Stimulated activated CD8-positive, alpha-beta memory T cell treated with anti-CD3 and anti-CD28 coated beads, Interleukin-12 subunit alpha, Interleukin-12 subunit beta, amount 100 ng/mL, for 24 hours (primary cell): ENCODE data around the gene PRPF6.

Experiments
- DNase-seq: peaks from one replicate; pipeline ENCODE4 v3.0.0-alpha.2; 2020; ENCODE audit errors: extremely low read depth

Gene PRPF6

GRCh38 chr20:64049060-64049877, 68.3 kb downstream of the PRPF6 start, which contains the start of gene SOX18:
Gene SOX18, minus strand, starts transcription at chr20:64049639. Its CDS starts 123 bp downstream, at chr20:64049516.
- no peak for DNase-seq

DNA sequence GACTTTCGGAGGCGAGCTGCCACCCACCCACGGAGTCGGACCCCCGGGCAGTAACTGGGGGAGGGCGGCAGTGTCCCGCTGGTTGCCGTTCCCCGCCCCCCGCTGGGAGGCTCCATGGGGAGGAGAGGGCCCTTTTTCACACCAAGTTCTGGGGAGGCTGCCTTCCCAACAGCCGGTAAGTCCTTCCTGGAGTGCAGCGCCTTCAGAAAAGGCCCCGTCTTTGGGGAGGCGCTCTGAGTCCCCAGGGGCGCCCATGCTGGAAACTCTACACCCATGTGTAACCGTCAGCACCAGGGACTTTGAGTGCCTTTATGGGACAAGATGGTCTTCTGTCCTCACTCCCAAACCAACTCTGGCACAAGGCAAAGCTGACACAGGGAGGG, 68.9 kb downstream of the PRPF6 start:
- DNase-seq: no peak

- DNase-seq: no peak
Measured at GRCh38 chr20:64050261-64051032, 69.5 kb downstream of the PRPF6 start.

DNA sequence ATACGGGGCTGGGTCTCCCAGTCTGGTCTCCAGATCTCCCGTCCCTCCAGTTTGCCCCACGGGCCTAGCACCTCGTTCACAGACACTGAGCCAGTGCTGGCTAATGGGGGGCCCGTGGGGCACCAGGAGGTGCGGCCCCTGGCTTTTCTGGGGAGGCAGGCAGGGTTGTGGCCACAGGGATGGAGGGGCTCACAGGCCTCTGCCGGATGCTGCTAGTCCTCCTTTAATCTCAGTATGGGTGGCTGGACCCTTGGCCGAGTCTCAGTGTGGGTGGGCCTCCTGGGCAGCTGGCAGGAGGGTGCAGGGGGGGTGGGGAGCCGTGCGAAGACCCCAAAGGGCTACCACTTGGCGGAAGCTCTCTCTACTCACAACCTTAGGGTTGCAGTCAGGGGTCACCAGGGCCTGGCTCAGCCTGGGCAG, 70.1 kb downstream of the PRPF6 start:
- no peak for DNase-seq

- DNase-seq: no peak
Measured at GRCh38 chr20:64051561-64052325, 70.8 kb downstream of the PRPF6 start.

GRCh38 chr20:64052326-64052722, 71.4 kb downstream of the PRPF6 start:
- DNase-seq: no peak

GRCh38 chr20:64052987-64053840, 72.3 kb downstream of the PRPF6 start:
- DNase-seq: no peak

DNA sequence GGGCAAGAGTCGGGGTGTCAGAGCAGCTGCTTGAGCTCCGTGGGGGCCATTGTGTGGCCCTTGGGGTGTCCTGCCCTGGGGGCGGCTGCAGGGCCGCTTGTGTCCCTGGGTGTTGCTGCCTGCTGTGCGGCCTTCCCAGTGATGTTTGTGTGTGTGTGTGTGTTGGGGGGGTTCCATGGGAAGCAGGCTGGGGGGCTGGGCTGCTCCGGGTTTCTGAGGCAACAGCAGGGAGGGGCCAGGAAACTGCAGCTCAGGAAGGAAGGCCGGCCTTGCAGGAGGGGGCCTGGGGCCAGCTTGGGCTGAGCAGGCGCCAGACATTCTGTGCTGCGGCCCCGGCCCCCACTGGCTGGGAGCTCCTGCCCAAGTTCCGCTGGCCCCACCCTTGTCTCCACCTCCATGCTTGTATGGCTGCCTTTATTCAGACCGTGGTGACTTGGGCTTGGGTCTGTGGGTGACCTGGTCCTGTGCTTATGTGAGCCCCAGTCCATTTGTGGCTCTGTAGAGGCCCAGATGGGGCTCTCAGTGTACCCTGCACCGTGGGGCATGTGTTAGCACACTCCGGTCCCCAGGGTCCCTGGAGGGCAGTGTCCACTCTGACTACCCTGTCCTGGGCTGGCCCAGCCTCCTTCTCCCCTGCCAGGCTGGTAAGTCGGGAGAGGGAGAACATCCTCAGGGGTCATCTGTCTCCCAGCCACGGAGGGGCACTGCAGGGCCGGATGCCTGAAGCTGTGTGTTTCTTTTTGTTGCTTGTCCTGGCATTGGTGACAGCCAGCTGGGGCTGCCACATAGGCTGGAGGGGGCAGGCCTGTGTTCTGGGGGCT, 73.1 kb downstream of the PRPF6 start:
- no peak for DNase-seq

DNA sequence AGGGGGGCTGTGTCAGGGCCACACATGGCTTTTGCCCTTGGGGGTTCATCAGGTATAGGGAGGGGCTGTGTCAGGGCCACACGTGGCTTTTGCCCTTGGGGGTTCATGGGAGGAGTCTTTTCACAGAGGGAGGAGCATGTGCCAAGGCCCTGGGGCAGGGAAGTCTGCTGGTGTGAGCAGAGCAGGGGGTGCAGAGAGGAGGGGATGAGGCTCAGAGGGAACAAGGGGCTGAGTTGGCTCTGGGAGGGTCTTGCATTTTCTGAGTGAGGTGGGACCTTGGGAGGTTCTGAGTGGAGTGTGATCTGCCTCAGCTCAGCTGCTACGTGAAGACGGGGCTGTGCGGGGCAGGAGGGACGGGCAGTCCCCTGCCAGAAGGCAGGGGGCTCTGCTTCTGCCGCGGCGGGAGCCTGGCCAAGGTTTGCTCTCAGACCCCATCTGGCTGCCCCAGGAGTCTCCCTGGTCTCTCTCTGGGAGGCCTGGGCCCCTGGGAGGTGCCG, 74.5 kb downstream of the PRPF6 start:
- DNase-seq: no peak

DNA sequence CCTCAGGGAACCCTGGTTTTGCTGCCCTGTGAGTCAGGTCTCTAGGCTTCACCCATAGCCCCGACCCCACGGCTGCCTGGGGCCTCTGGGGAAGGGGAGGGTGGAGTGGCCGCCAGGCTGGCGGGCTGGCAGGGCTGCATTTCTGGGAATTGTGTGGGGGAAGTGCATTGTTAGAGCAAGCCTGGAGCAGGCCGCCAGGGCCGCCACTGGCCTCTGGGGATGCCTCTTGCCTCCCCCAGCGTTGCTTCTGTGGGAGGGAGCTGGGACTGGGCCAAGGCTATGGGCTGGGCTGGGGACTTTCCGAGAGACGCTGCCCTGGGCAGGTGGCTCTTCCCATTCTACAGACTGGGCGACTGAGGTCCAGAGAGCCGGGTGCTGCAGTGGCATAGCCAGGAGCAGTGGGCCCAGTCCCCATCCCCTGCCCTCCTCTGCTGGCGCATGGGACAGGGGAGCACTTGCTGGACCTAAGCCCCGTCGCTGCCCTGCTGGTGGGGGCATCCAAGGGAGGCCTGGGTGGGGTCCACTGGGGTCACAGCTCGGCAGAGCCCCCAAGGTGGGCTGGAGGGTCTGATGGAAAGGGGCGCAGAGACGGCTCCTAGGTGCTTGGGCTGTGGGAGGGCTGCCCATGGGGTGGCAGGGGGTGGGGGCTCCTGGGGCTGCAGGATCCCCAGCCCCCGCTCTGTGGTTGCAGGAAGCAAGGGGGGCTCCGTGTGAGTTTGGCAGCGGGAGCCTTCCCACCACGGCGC, 75.1 kb downstream of the PRPF6 start:
- DNase-seq: no peak

- no peak for DNase-seq
Measured at GRCh38 chr20:64056639-64056888, 75.6 kb downstream of the PRPF6 start.

- no peak for DNase-seq
Measured at GRCh38 chr20:64056889-64057627, 76.1 kb downstream of the PRPF6 start.

DNA sequence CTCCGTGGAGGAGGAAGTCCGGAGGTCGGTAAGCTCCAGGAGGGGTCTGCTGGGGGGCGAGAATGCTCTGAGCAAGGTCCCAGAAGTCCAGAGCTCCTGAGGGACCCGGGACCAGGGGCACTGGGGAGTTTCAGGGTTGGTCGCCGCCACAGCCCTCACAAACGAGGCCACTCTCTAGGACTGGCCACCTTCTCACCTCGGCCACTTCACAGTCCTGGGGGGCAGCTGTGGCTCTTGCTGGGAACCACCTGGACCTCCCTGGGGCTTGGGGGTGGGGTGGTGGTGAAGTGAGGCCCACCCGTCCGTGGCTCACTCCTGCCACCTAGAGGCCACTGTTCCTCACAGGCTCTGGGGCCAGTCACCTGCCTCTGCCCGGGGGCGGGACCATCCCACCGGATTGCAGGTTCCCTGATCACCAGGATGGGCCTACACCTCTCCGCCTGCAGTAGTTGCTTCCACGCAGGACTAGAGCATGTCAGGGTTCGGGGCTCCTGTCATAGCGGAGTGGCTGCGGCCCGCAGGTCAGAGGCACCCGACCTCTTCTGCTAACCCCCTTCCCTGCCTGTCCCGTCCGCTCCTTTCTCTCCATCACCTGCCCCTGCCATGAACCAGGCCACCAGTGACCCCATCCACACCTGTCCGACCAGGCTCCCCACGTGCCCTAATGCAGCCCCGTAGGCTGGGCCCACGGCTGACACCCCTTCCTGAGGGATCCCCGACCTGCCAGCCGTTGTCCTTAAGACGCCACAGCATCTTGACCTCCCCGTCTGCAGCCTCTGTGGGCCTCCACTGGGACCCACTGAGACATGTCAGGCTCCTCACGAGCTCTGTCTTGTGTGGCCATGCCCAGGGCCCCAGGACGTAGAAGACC, 76.9 kb downstream of the PRPF6 start:
- peak; percentile 63 for DNase-seq

DNA sequence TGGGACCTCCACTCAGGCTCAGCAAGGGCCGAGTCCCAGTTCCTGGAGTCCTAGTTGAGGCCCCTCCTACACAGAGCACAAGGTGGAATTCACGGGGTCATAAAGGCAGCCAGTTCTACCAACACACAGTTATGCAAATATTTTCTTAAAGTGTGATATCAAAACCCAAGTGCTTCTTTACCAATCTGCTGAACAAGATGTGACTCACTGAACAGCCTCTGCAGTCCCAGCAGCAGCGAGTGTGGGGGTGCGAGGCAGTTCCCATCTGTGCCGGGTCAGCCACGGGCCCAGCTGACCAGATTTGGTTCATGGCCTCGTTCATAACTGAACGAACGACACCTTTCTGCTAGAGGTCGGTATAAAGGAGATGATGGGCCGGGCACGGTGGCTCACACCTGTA, 77.6 kb downstream of the PRPF6 start:
- no peak for DNase-seq

DNA sequence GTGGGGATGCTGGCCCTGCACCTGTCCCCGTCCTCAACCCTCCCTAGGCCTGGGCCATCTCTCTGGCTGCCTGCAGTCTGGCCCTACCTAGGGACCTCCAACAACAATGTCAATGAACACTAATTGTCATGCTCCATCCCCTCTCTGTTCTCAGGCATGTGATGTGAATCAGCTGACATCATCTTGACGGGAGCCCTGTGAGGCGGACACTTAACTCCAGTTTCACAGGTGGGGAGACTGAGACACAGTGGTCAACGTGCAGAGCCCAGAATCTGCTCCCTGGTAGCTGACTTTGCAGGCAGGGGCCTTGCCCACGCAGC, 81.3 kb downstream of the PRPF6 start:
- no peak for DNase-seq

DNA sequence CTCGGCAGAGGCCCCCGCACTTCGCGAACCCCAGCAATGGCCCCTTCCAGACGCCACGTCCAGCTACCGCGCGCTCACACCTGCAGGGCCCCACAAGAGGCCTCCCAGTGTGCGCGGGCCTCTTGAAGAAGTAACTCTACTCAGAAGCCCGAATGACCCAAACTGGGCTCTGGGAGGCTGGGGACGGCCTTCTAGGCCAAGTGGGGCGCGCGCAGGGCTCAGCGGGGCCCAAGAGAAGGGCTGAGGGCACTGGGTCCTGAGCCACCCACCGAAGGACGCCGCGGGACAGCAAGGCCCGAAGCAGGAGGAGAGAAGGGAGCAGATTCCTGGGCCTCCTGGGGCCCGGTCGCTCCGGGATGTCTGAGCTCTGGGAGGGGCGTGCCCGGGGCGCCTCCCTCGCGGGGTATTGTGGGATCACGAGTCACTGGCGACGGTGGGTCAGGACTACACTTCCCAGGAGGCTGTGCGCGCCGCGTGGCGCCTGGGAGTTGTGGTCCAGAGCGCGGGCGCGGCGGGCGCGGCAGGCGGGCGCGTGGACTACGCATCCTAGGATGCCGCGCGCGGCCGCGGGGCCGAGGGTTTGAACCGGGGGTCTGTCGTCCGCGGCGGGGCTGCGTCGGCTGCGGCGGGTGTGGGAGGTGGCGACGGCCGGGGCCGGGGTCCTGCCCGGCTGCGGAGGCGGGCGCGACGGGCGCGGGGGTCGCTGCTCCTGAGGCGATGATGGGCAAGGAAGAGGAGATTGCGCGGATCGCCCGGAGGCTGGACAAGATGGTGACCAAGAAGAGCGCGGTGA, 81.9 kb downstream of the PRPF6 start, which contains the start of gene TCEA2:
TSS of gene TCEA2 (plus strand) at position 603 of the 793 bp plus-strand sequence. CDS start at position 718, 115 bp downstream.
- peak; percentile 88 for DNase-seq

GRCh38 chr20:64063389-64064144, 82.6 kb downstream of the PRPF6 start:
- DNase-seq: no peak
